GM12878 (cell line): ENCODE measurements around the gene NEK7. TPM values are rescaled to one million over a fixed set of nuclear protein-coding genes. Genes with fewer than 3 reads are reported as not detected.

Source experiments
- ATAC-seq: fragments of 200-7000 bp; cut with Tn5 transposase; 3 replicates; pipeline ENCODE4 v1.9.1; 2020; ENCODE audit warnings: mild to moderate bottlenecking, moderate library complexity
- BruUV-seq: library from RNA; stranded (reverse); fragments of 400-500 nt; replicated peaks from 2 replicates; lab custom pipeline; 2021; lab: Mats Ljungman, UMichigan
- CTCF ChIA-PET: fragments of 300-600 bp; sonication (Branson Sonifier 250); formaldehyde crosslinking; extraction: SDS; loops from one replicate; lab custom pipeline; 2021; ENCODE audit warnings: inconsistent platforms; lab: Yijun Ruan, JAX
- POLR2A ChIA-PET: fragments of 350-600 bp; formaldehyde crosslinking; extraction: SDS; loops from one replicate; lab custom pipeline; 2021; ENCODE audit warnings: inconsistent platforms; lab: Charles Lee
- RAD21 ChIA-PET: fragments of 300-600 bp; sonication (Branson Sonifier 250); formaldehyde crosslinking; loops from one replicate; lab custom pipeline; 2023; ENCODE audit warnings: antibody characterized with exemption; ENCODE audit not compliant: unreplicated experiment; lab: Charles Lee
- SMC1A ChIA-PET: fragments of 300-600 bp; sonication (Branson Sonifier 250); formaldehyde crosslinking; loops from one replicate; lab custom pipeline; 2023; ENCODE audit not compliant: unreplicated experiment, uncharacterized antibody; lab: Charles Lee
- DNase-seq: peaks from one replicate; pipeline ENCODE4 v3.0.0-alpha.2; 2011; ENCODE audit warnings: low read depth, low spot score
- FAIRE-seq: peaks from 3 replicates; lab custom pipeline; 2011; peaks lifted over from hg19 to GRCh38; lab: Jason Lieb, UNC
- H2AFZ ChIP-seq: 2 replicates; pipeline ENCODE4 v1.6.0; 2011; ENCODE audit warnings: low read depth, low read length, control low read depth; ENCODE audit not compliant: control insufficient read depth
- H3K27ac ChIP-seq: 2 replicates; pipeline ENCODE4 v1.5.1; 2011; ENCODE audit warnings: control low read depth; ENCODE audit not compliant: control insufficient read depth, insufficient read depth
- H3K27me3 ChIP-seq, 2 experiments: replicated peaks in 1 of 2; 2 replicates each; pipeline versions ENCODE4 v1.6.0 to v1.6.1; 2011; ENCODE audit warnings: low read length in 1 of 2; ENCODE audit not compliant: control insufficient read depth in 2 of 2, insufficient read depth in 2 of 2
- H3K36me3 ChIP-seq, 2 experiments: 2 replicates each; pipeline ENCODE4 v1.5.1; 2011; ENCODE audit warnings: low read length in 1 of 2; ENCODE audit not compliant: control insufficient read depth in 2 of 2, insufficient read depth in 2 of 2
- H3K4me1 ChIP-seq: 2 replicates; pipeline ENCODE4 v1.6.1; 2011; ENCODE audit warnings: mild to moderate bottlenecking, low read length, moderate library complexity, mixed read lengths; ENCODE audit not compliant: control insufficient read depth, insufficient read depth
- H3K4me2 ChIP-seq: 2 replicates; pipeline ENCODE4 v1.6.0; 2011; ENCODE audit warnings: control low read depth; ENCODE audit not compliant: control insufficient read depth, insufficient read depth
- H3K4me3 ChIP-seq: fragments of 200-600 bp; sonication (generic); 2 replicates; pipeline ENCODE4 v1.5.1; 2016
- H3K79me2 ChIP-seq: 2 replicates; pipeline ENCODE4 v1.6.0; 2011; ENCODE audit warnings: low read length; ENCODE audit not compliant: control insufficient read depth, insufficient read depth
- H3K9ac ChIP-seq: 2 replicates; pipeline ENCODE4 v1.8.0; 2011; ENCODE audit warnings: low read length, control low read depth, mixed read lengths; ENCODE audit not compliant: control insufficient read depth, insufficient read depth
- H3K9me3 ChIP-seq: replicated peaks from 3 replicates; pipeline ENCODE4 v1.5.1; 2011; ENCODE audit warnings: mild to moderate bottlenecking, low read length; ENCODE audit not compliant: control insufficient read depth, insufficient read depth
- H4K20me1 ChIP-seq: 2 replicates; pipeline ENCODE4 v1.6.0; 2011; ENCODE audit not compliant: control insufficient read depth, insufficient read depth
- ASH2L ChIP-seq: fragments of 300-600, 200-600 bp; sonication (generic); IDR thresholded peaks from 2 replicates; pipeline ENCODE4 v1.6.1; 2017; ENCODE audit warnings: low read depth, mild to moderate bottlenecking, borderline replicate concordance
- CHD2 ChIP-seq: IDR thresholded peaks from 2 replicates; pipeline ENCODE4 v1.6.1; 2011; ENCODE audit warnings: low read depth, low read length, improper control_type of control experiment, borderline replicate concordance
- CREM ChIP-seq: IDR thresholded peaks from 2 replicates; pipeline ENCODE4 v1.6.1; 2014; ENCODE audit warnings: antibody characterized with exemption, low read depth
- MLLT1 ChIP-seq: fragments of 450-650 bp; IDR thresholded peaks from 2 replicates; pipeline ENCODE4 v1.6.1; 2016; ENCODE audit warnings: mild to moderate bottlenecking
- RFX5 ChIP-seq: IDR thresholded peaks from 2 replicates; pipeline ENCODE4 v1.6.1; 2011; ENCODE audit warnings: low read depth, low read length, improper control_type of control experiment
- RUNX3 ChIP-seq: IDR thresholded peaks from 2 replicates; pipeline ENCODE4 v1.6.1; 2012; ENCODE audit warnings: low read length, inconsistent platforms
- ZNF217 ChIP-seq: fragments of 450-650 bp; IDR thresholded peaks from 2 replicates; pipeline ENCODE4 v1.6.1; 2017; ENCODE audit warnings: antibody characterized with exemption, mild to moderate bottlenecking
- WGBS: methylation state at CpG from one replicate; pipeline ENCODE4 v1.1.6; 2016; ENCODE audit warnings: low lambda C conversion rate; ENCODE audit not compliant: insufficient replicate concordance, insufficient coverage; ENCODE audit errors: missing lambda C conversion rate; 5-methylcytosine and 5-hydroxymethylcytosine counted together
- in situ Hi-C: fragments of 300-500 bp; cut with MboI; formaldehyde crosslinking; loops from 9 replicates; pipeline ENCODE4 v1.14.3; 2018; ENCODE audit warnings: mixed read lengths
- intact Hi-C: fragments of 100-400 bp; cut with micrococcal nuclease; formaldehyde crosslinking; loops from one replicate; pipeline ENCODE4 v1.14.2; 2022; ENCODE audit not compliant: unreplicated experiment
- polyA plus RNA-seq, 11 experiments: library from polyadenylated mRNA; depleted of rRNA in 4 of 11; unstranded in 6 of 11; stranded (reverse) in 5 of 11; fragments of >200 nt; fragmentation: Nextera tagmentation in 4 of 11; fragmentation: Illumina TruSeq in 1 of 11; extraction: Ambion mirVana in 4 of 11; extraction: Trizol in 1 of 11; gene quantifications; 1 replicate in 1 of 11; 2 replicates in 10 of 11; pipeline versions ENCODE4 v1.2.1 to v1.2.3, GENCODE V29; 2011 to 2016; ENCODE audit warnings: inconsistent platforms in 2 of 11, missing spikeins in 2 of 11, low read depth in 1 of 11
- total RNA-seq, 4 experiments: library from RNA; depleted of rRNA in 3 of 4; stranded (reverse); fragments of >200 nt in 3 of 4; fragmentation: Illumina TruSeq in 1 of 4; extraction: Trizol in 1 of 4; gene quantifications; 2 replicates each; pipeline versions ENCODE4 v1.2.1 to v1.2.3, GENCODE V29; 2013 to 2021

The NEK7 gene
- total and polyA plus RNA-seq, 10 of the 15 experiments (the other 5 are each of a cell fraction or from before 2014, with no cell fraction given), result 9.4 to 77.7 (median 24.0) TPM

- POLR2A ChIA-PET, result no interaction called here
- ATAC-seq, result peak; percentile 51
- no peak for TF ChIP-seq CREM
- no peak for TF ChIP-seq RUNX3
- TF ChIP-seq MLLT1, result no peak
- TF ChIP-seq, all 136 proteins: peak for 0
- no peak overlapping the region for H3K9ac ChIP-seq
- no peaks in the 10 kb centered on the region for H3K27me3 ChIP-seq
- no TSS peak for BruUV-seq
- no peak overlapping the region for H2AFZ ChIP-seq
- intact Hi-C loops (no loop called here), in situ Hi-C loops (no loop called here)
- peaks cover 5% of the 10 kb centered on the region; the same call in 1 of the 2 replicates for H3K4me1 ChIP-seq
- ChIA-PET CTCF (interaction anchor here (1.0 to 1.5 kb wide), 4 partner anchors 20 to 117 kb away, joined by 3 to 4 read pairs (median 3); no protein-coding TSS in a partner anchor), RAD21 (no interaction called here), SMC1A (interaction anchor here (1.0 to 1.1 kb wide), 3 partner anchors 9 to 68 kb away, joined by 3 read pairs; no protein-coding TSS in a partner anchor)
- H4K20me1 ChIP-seq, result no peaks in the 10 kb centered on the region
- no peaks in the 10 kb centered on the region for H3K36me3 ChIP-seq
- DNase-seq (no peak), FAIRE-seq (no peak)
- H3K9me3 ChIP-seq, result peaks cover 2% of the 10 kb centered on the region; the same call in 1 of the 3 replicates
- H3K4me3 ChIP-seq, result no peak overlapping the region
- H3K79me2 ChIP-seq, result no peaks in the 10 kb centered on the region
- WGBS, result 50% methylated on average over 2 of the region's 2 CpGs
- no peak overlapping the region for H3K27ac ChIP-seq
- H3K4me2 ChIP-seq, result no peak overlapping the region
Observed at GRCh38 chr1:198241553-198241952, 84.8 kb downstream of the NEK7 start.

GRCh38 chr1:198244772-198245171, 88.0 kb downstream of the NEK7 start:
- CTCF ChIA-PET, result no interaction called here
- FAIRE-seq, result no peak

More at GRCh38 chr1:198244772-198245171, 88.0 kb downstream of the NEK7 start:
- H3K36me3 ChIP-seq, result no peaks in the 10 kb centered on the region
- ATAC-seq, result no peak
- ChIA-PET RAD21 (interaction anchor here (0.7 to 1.0 kb wide), 2 partner anchors 9 to 13 kb away, joined by 3 read pairs; no protein-coding TSS in a partner anchor), POLR2A (no interaction called here), SMC1A (interaction anchor here (1.2 to 2.6 kb wide), 5 partner anchors 9 to 86 kb away, joined by 3 to 7 read pairs (median 4); no protein-coding TSS in a partner anchor)
- no peaks in the 10 kb centered on the region for H3K27me3 ChIP-seq
- BruUV-seq, result no TSS peak
- no peak overlapping the region for H3K4me3 ChIP-seq
- no peaks in the 10 kb centered on the region for H3K79me2 ChIP-seq
- no peaks in the 10 kb centered on the region for H3K4me1 ChIP-seq
- H4K20me1 ChIP-seq, result no peaks in the 10 kb centered on the region
- no peak overlapping the region for H3K27ac ChIP-seq
- DNase-seq, result no peak
- H3K9ac ChIP-seq, result no peak overlapping the region
- intact Hi-C loops (no loop called here), in situ Hi-C loops (no loop called here)
- no peaks in the 10 kb centered on the region for H3K9me3 ChIP-seq
- no peak overlapping the region for H3K4me2 ChIP-seq
- TF ChIP-seq RFX5, result no peak
- no peak for TF ChIP-seq ASH2L
- TF ChIP-seq CHD2, result no peak
- TF ChIP-seq ZNF217, result no peak
- no peak overlapping the region for H2AFZ ChIP-seq
